ENCODE measurements around the gene GRAMD4.

GRAMD4 gene

DNA sequence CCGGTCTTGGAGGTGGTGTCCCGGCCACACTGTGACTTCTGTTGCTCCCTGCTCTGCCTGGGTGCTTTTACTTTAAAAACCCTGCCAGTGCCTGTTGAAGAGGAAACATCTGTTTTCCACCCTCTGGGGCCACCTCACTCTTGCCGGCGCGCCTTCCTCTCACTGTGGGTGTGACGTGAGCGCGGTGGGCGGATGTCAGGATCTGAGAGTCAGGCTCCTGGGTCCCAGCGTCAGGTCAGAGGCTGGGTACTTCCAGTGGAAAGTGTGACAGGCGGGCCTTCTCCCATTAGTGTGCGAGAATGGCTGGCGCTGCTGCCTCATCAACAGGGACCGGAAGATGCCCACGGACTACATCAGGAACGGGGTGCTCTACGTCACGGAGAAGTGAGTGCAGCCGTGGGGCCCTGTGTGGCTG lies 54.2 kb downstream of the GRAMD4 start:
- TF ChIP-seq EZH2phosphoT487 (IDR thresholded peaks at IDR 0.05; ENCODE audit: low read length) (no peak), EZH2 (optimal IDR thresholded peaks at IDR 0.05; ENCODE audit: low read depth, low read length) (no peak)
- TF ChIP-seq, protein P1, sequence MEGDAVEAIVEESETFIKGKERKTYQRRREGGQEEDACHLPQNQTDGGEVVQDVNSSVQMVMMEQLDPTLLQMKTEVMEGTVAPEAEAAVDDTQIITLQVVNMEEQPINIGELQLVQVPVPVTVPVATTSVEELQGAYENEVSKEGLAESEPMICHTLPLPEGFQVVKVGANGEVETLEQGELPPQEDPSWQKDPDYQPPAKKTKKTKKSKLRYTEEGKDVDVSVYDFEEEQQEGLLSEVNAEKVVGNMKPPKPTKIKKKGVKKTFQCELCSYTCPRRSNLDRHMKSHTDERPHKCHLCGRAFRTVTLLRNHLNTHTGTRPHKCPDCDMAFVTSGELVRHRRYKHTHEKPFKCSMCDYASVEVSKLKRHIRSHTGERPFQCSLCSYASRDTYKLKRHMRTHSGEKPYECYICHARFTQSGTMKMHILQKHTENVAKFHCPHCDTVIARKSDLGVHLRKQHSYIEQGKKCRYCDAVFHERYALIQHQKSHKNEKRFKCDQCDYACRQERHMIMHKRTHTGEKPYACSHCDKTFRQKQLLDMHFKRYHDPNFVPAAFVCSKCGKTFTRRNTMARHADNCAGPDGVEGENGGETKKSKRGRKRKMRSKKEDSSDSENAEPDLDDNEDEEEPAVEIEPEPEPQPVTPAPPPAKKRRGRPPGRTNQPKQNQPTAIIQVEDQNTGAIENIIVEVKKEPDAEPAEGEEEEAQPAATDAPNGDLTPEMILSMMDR (IDR thresholded peaks at IDR 0.05; ENCODE audit: low read length) = no peak
- DNase-seq = no peak
- Histone ChIP-seq H3F3A (ENCODE audit: insufficient read depth, low read length) (no peaks in the 10 kb centered on the region), H3K79me2 (ENCODE audit: low read length) (no peaks in the 10 kb centered on the region), H4K20me1 (ENCODE audit: insufficient read depth, low read length) (no peaks in the 10 kb centered on the region), H3K36me3 (replicated peaks; ENCODE audit: insufficient read depth, low read length) (no peaks in the 10 kb centered on the region), H2AFZ (ENCODE audit: low read length) (no peak overlapping the region), H3K4me1 (ENCODE audit: low read length) (no peaks in the 10 kb centered on the region), H3K9ac (ENCODE audit: low read length) (no peak overlapping the region), H3K9me3 (replicated peaks; ENCODE audit: insufficient read depth, low read length) (no peaks in the 10 kb centered on the region), H3K27me3 (replicated peaks; ENCODE audit: insufficient read depth, low read length) (no peaks in the 10 kb centered on the region), H3K4me2 (ENCODE audit: low read depth, low read length) (no peak overlapping the region), H3K9me2 (replicated peaks; ENCODE audit: insufficient read depth, low read length) (no peaks in the 10 kb centered on the region), H3K27ac (ENCODE audit: low read length) (no peak overlapping the region), H3K4me3 (ENCODE audit: low read length) (no peak overlapping the region)

DNA sequence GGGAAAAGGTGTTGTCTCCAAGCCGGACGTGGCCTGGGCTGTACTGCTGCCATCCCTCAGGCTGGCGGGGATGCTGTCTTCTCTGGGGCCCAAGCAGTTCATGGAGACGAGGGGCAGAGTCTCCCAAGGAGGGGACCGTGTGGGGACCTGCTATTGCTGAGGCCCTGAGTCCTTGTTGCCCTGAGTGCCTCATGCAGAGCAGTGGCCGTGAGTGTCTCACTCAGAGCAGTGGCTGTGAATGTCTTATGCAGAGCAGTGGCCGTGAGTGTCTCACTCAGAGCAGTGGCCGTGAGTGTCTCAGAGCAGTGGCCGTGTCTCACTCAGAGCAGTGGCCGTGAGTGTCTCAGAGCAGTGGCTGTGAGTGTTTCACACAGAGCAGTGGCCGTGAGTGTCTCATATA lies 54.7 kb downstream of the GRAMD4 start:
- Histone ChIP-seq H3K4me3 (ENCODE audit: low read length) (no peak overlapping the region), H4K20me1 (ENCODE audit: insufficient read depth, low read length) (no peaks in the 10 kb centered on the region), H3K27me3 (replicated peaks; ENCODE audit: insufficient read depth, low read length) (no peaks in the 10 kb centered on the region)

DNA sequence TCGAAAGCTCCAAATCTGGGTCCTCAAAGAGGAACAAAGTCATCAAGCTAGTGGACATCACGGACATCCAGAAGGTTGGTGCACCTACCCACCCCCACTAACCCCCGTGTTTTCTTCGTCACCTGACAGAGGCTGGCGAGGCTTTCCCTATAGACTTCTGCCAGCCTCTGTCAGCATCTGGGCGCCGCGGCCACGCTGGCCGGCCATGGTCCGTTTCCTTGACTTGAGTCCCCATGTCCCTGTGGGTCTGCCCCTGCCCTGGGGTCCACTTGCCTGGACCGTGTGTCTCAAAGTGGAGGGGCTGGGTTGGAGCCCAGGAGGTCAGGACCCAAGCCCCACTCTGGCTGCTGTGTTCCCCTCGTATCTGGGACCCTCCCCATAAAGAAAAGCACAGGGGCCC lies 55.3 kb downstream of the GRAMD4 start:
- H3K9me3 ChIP-seq (replicated peaks; ENCODE audit: insufficient read depth, low read length) = no peaks in the 10 kb centered on the region

More for the DNA sequence above, 54.7 kb downstream of the GRAMD4 start:
- Histone ChIP-seq H3K9me2 (replicated peaks; ENCODE audit: insufficient read depth, low read length) (no peaks in the 10 kb centered on the region), H3K9me3 (replicated peaks; ENCODE audit: insufficient read depth, low read length) (no peaks in the 10 kb centered on the region), H3K27ac (ENCODE audit: low read length) (no peak overlapping the region), H3K79me2 (ENCODE audit: low read length) (no peaks in the 10 kb centered on the region), H2AFZ (ENCODE audit: low read length) (no peak overlapping the region), H3F3A (ENCODE audit: insufficient read depth, low read length) (no peaks in the 10 kb centered on the region), H3K4me1 (ENCODE audit: low read length) (no peaks in the 10 kb centered on the region), H3K4me2 (ENCODE audit: low read depth, low read length) (no peak overlapping the region), H3K9ac (ENCODE audit: low read length) (no peak overlapping the region), H3K36me3 (replicated peaks; ENCODE audit: insufficient read depth, low read length) (no peaks in the 10 kb centered on the region)
- TF ChIP-seq EZH2 (optimal IDR thresholded peaks at IDR 0.05; ENCODE audit: low read depth, low read length) (no peak), EZH2phosphoT487 (IDR thresholded peaks at IDR 0.05; ENCODE audit: low read length) (no peak)
- TF ChIP-seq, protein P1 (IDR thresholded peaks at IDR 0.05; ENCODE audit: low read length) = no peak
- no peak for DNase-seq

More for the DNA sequence above, 55.3 kb downstream of the GRAMD4 start:
- no peak overlapping the region for H2AFZ ChIP-seq (ENCODE audit: low read length)
- H3K27me3 ChIP-seq (replicated peaks; ENCODE audit: insufficient read depth, low read length) = no peaks in the 10 kb centered on the region
- H4K20me1 ChIP-seq (ENCODE audit: insufficient read depth, low read length) = no peaks in the 10 kb centered on the region
- H3K9ac ChIP-seq (ENCODE audit: low read length) = no peak overlapping the region
- no peak overlapping the region for H3K4me3 ChIP-seq (ENCODE audit: low read length)
- H3K4me2 ChIP-seq (ENCODE audit: low read depth, low read length) = no peak overlapping the region
- no peaks in the 10 kb centered on the region for H3F3A ChIP-seq (ENCODE audit: insufficient read depth, low read length)
- no peaks in the 10 kb centered on the region for H3K4me1 ChIP-seq (ENCODE audit: low read length)
- H3K9me2 ChIP-seq (replicated peaks; ENCODE audit: insufficient read depth, low read length) = no peaks in the 10 kb centered on the region
- H3K36me3 ChIP-seq (replicated peaks; ENCODE audit: insufficient read depth, low read length) = no peaks in the 10 kb centered on the region
- DNase-seq = no peak
- TF ChIP-seq EZH2 (optimal IDR thresholded peaks at IDR 0.05; ENCODE audit: low read depth, low read length) (no peak), EZH2phosphoT487 (IDR thresholded peaks at IDR 0.05; ENCODE audit: low read length) (no peak)
- TF ChIP-seq, protein P1 (IDR thresholded peaks at IDR 0.05; ENCODE audit: low read length) = no peak
- no peak overlapping the region for H3K27ac ChIP-seq (ENCODE audit: low read length)
- H3K79me2 ChIP-seq (ENCODE audit: low read length) = no peaks in the 10 kb centered on the region

Data from MM.1S (cell line).